ENCODE results near the gene PTER. TPM values are rescaled to one million over a fixed set of nuclear protein-coding genes. Genes with fewer than 3 reads are reported as not detected.

Gene PTER
- total RNA-seq, 1 donor from 2014 or later, result 2.3 TPM

GRCh38 chr10:16466001-16466400 lies 29.2 kb downstream of the PTER start:
- DNase-seq (ENCODE audit: low spot score), result no peak
- no peak overlapping the region for H3K4me3 Mint-ChIP-seq (ENCODE audit: unreplicated experiment)
- TF ChIP-seq, protein P1, sequence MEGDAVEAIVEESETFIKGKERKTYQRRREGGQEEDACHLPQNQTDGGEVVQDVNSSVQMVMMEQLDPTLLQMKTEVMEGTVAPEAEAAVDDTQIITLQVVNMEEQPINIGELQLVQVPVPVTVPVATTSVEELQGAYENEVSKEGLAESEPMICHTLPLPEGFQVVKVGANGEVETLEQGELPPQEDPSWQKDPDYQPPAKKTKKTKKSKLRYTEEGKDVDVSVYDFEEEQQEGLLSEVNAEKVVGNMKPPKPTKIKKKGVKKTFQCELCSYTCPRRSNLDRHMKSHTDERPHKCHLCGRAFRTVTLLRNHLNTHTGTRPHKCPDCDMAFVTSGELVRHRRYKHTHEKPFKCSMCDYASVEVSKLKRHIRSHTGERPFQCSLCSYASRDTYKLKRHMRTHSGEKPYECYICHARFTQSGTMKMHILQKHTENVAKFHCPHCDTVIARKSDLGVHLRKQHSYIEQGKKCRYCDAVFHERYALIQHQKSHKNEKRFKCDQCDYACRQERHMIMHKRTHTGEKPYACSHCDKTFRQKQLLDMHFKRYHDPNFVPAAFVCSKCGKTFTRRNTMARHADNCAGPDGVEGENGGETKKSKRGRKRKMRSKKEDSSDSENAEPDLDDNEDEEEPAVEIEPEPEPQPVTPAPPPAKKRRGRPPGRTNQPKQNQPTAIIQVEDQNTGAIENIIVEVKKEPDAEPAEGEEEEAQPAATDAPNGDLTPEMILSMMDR (IDR thresholded peaks at IDR 0.05; ENCODE audit: unreplicated experiment), result no peak
- H3K36me3 Mint-ChIP-seq (ENCODE audit: low read depth, unreplicated experiment), result no peaks in the 10 kb centered on the region
- no peaks in the 10 kb centered on the region for H3K9me3 Mint-ChIP-seq (ENCODE audit: unreplicated experiment)
- H3K4me1 Mint-ChIP-seq (ENCODE audit: unreplicated experiment), result no peaks in the 10 kb centered on the region
- no peak overlapping the region for H3K27ac Mint-ChIP-seq (ENCODE audit: unreplicated experiment)
- H3K27me3 Mint-ChIP-seq (ENCODE audit: unreplicated experiment), result no peaks in the 10 kb centered on the region

DNA sequence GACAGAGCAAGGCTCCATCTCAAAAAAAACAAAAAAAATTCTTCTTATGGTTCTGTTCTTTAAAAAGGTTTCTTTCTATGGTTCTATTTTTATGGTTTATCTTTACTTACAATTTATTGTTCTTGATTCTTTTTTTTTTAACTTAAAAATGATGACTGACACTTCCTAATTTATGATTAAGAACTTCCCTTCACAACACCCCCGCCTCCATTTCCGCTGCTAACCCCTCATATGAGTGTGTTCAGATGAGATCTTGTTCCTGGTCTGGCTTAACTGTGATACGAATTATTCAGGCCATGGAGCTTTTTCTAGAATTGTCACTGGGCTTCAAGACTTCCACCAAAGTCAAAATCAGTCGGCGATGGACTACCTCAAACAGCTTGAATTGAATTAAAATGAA lies 33.9 kb downstream of the PTER start:
- DNase-seq (ENCODE audit: low spot score), result no peak
- TF ChIP-seq, protein P1 (IDR thresholded peaks at IDR 0.05; ENCODE audit: unreplicated experiment), result no peak
- no peaks in the 10 kb centered on the region for H3K9me3 Mint-ChIP-seq (ENCODE audit: unreplicated experiment)
- H3K27ac Mint-ChIP-seq (ENCODE audit: unreplicated experiment), result no peak overlapping the region
- no peak overlapping the region for H3K4me3 Mint-ChIP-seq (ENCODE audit: unreplicated experiment)
- no peaks in the 10 kb centered on the region for H3K27me3 Mint-ChIP-seq (ENCODE audit: unreplicated experiment)
- no peaks in the 10 kb centered on the region for H3K4me1 Mint-ChIP-seq (ENCODE audit: unreplicated experiment)
- no peaks in the 10 kb centered on the region for H3K36me3 Mint-ChIP-seq (ENCODE audit: low read depth, unreplicated experiment)

DNA sequence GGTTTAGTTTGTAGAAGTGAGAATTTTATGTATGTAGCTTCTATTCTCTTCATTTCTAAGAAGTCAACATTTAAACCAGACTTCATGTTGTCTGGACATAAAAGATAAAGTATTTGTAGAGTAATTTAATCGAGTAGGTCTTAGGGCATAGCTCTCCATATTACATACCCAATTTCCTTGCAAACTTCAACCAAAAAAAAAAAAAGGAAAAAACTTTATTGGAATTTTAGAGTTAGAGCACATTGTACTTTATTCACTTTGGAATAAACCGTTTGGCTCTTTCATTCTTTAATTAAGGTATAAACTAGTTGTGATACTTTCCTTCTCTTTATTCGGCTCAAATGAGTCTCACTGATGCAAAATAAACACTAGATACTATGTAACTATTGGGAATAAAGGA lies 36.0 kb downstream of the PTER start:
- no peaks in the 10 kb centered on the region for H3K9me3 Mint-ChIP-seq (ENCODE audit: unreplicated experiment)
- H3K4me1 Mint-ChIP-seq (ENCODE audit: unreplicated experiment), result no peaks in the 10 kb centered on the region
- no peaks in the 10 kb centered on the region for H3K36me3 Mint-ChIP-seq (ENCODE audit: low read depth, unreplicated experiment)
- no peak overlapping the region for H3K27ac Mint-ChIP-seq (ENCODE audit: unreplicated experiment)
- no peaks in the 10 kb centered on the region for H3K27me3 Mint-ChIP-seq (ENCODE audit: unreplicated experiment)
- TF ChIP-seq, protein P1 (IDR thresholded peaks at IDR 0.05; ENCODE audit: unreplicated experiment), result no peak
- no peak for DNase-seq (ENCODE audit: low spot score)
- no peak overlapping the region for H3K4me3 Mint-ChIP-seq (ENCODE audit: unreplicated experiment)

DNA sequence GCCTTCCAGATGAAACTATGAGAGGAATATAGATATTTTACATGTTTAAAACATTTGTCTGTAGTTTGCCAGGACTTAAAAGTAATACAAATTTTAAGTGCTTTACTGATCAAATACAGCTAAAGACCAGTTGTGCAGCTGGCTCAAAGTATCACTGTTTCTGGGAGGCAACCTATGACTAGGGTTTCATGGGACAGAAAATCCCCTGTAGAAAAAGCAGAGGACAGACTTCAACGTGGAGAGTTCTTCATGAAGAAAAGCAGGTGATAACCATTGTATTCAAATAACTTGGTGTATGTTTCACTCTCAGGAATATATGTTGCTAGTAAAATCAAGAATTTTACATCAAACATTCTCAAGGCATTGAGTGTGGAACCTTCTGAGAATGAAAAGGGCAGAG lies 40.9 kb downstream of the PTER start:
- no peak overlapping the region for H3K27ac Mint-ChIP-seq (ENCODE audit: unreplicated experiment)
- no peak overlapping the region for H3K4me3 Mint-ChIP-seq (ENCODE audit: unreplicated experiment)
- H3K9me3 Mint-ChIP-seq (ENCODE audit: unreplicated experiment), result no peaks in the 10 kb centered on the region
- DNase-seq (ENCODE audit: low spot score), result no peak
- H3K27me3 Mint-ChIP-seq (ENCODE audit: unreplicated experiment), result peaks cover 1% of the 10 kb centered on the region
- TF ChIP-seq, protein P1 (IDR thresholded peaks at IDR 0.05; ENCODE audit: unreplicated experiment), result no peak
- H3K36me3 Mint-ChIP-seq (ENCODE audit: low read depth, unreplicated experiment), result no peaks in the 10 kb centered on the region
- peaks cover 5% of the 10 kb centered on the region for H3K4me1 Mint-ChIP-seq (ENCODE audit: unreplicated experiment)

DNA sequence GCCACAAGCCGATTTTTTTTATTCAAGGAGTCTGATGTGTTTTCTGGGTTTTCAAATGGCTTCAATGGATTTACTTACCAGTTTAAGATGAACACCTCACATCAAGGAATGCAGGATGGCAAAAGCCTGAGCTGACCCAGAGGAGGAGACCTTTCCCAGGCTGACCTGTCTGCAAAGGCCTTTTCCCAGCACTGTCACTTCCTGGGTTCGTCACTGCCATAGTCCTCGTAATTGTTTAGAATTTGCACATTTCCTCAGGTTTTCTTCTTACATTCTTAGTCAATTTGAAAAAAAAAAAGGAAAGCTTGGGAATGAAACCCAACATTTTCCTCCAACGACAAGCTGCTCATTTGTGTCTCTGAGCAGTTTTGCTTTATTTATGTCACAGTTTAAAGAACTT lies 42.0 kb downstream of the PTER start:
- no peak overlapping the region for H3K4me3 Mint-ChIP-seq (ENCODE audit: unreplicated experiment)
- peaks cover 5% of the 10 kb centered on the region for H3K4me1 Mint-ChIP-seq (ENCODE audit: unreplicated experiment)
- TF ChIP-seq, protein P1 (IDR thresholded peaks at IDR 0.05; ENCODE audit: unreplicated experiment), result no peak
- H3K9me3 Mint-ChIP-seq (ENCODE audit: unreplicated experiment), result no peaks in the 10 kb centered on the region
- no peaks in the 10 kb centered on the region for H3K36me3 Mint-ChIP-seq (ENCODE audit: low read depth, unreplicated experiment)
- peaks cover 1% of the 10 kb centered on the region for H3K27me3 Mint-ChIP-seq (ENCODE audit: unreplicated experiment)
- DNase-seq (ENCODE audit: low spot score), result no peak
- H3K27ac Mint-ChIP-seq (ENCODE audit: unreplicated experiment), result no peak overlapping the region
